Breast epithelium (tissue), 4 donors: ENCODE data around the gene CX3CR1. TPM values are rescaled to one million over a fixed set of nuclear protein-coding genes. Genes with fewer than 3 reads are reported as not detected.

Experiments used
- DNase-seq, 2 donors: peaks; one replicate each; pipeline ENCODE4 v3.0.0-alpha.2; 2019; ENCODE audit warnings: low spot score in 2 of 2
- H3K27ac ChIP-seq, 2 donors: fragments of 200-600 bp; sonication (generic) in 1 of 2; one replicate each; pipeline ENCODE4 v1.5.1; 2016 to 2019; ENCODE audit warnings: mild to moderate bottlenecking in 1 of 2
- H3K27me3 ChIP-seq, 2 donors: fragments of 200-600 bp; sonication (generic) in 1 of 2; one replicate each; pipeline versions ENCODE4 v1.5.1 to v1.6.0; 2017 to 2019; ENCODE audit warnings: control low read depth in 1 of 2, mild to moderate bottlenecking in 1 of 2
- H3K36me3 ChIP-seq: fragments of 200-600 bp; one replicate; pipeline ENCODE4 v1.5.1; 2019
- H3K4me1 ChIP-seq, 2 donors: fragments of 200-600 bp; sonication (generic); one replicate each; pipeline ENCODE4 v1.5.1; 2016 to 2019; ENCODE audit warnings: control low read depth in 1 of 2
- H3K4me3 ChIP-seq, 3 donors: fragments of 200-600 bp; sonication (generic); 1 replicate in 2 of 3; 2 replicates in 1 of 3; pipeline ENCODE4 v1.5.1; 2016 to 2019; ENCODE audit warnings: mild to moderate bottlenecking in 3 of 3, moderate library complexity in 2 of 3
- H3K9me3 ChIP-seq, 2 donors: fragments of 200-600 bp; sonication (generic) in 1 of 2; one replicate each; pipeline ENCODE4 v1.5.1; 2016 to 2019; ENCODE audit warnings: control low read depth in 1 of 2
- POLR2A ChIP-seq: fragments of 450-650 bp; IDR thresholded peaks from one replicate; pipeline ENCODE4 v1.6.1; 2016; ENCODE audit warnings: antibody characterized with exemption, mild to moderate bottlenecking, moderate library complexity
- POLR2AphosphoS5 ChIP-seq, 3 donors: sonication (generic); formaldehyde crosslinking; IDR thresholded peaks; one replicate each; pipeline ENCODE4 v1.6.1; 2017; ENCODE audit warnings: antibody characterized with exemption in 3 of 3
- intact Hi-C: fragments of 100-400 bp; cut with DNase I; formaldehyde crosslinking; loops from one replicate; pipeline ENCODE4 v1.15.1; 2023; ENCODE audit warnings: low total_unique reads
- total RNA-seq, 3 donors: library from RNA; depleted of rRNA; stranded (reverse); fragments of >200 nt; gene quantifications; one replicate each; pipeline ENCODE4 v1.1.0, GENCODE V29; 2016
- TF ChIP-seq, protein P1 (sequence below), 3 donors: fragments of 450-650 bp; IDR thresholded peaks; one replicate each; pipeline ENCODE4 v1.5.1; 2016 to 2017; ENCODE audit warnings: antibody characterized with exemption in 3 of 3, mild to moderate bottlenecking in 3 of 3, moderate library complexity in 3 of 3

CX3CR1 gene
- total RNA-seq, 3 donors from 2014 or later = 0.32 to 2.8 (median 1.3) TPM

DNA sequence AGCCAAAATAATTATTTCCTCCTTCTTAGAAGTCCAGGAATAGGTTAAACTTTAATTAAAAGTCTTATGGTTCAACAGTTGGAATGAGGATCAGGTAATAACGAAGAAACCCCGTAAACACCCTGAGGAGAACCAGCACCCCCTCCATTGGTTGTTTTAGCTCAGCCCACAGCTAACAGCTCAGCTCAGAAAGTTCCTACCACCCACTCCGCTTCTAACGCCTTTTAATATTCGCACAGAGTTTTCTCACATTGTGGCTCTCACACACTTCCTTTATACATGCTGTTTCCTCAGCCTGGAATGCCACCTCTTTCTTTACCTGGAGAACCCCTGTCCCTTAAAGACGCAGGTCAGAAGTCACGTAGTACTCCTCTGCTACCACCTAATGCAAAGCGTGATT is 17.0 kb downstream of the CX3CR1 start:
- no peak for TF ChIP-seq POLR2A
- TF ChIP-seq, protein P1, sequence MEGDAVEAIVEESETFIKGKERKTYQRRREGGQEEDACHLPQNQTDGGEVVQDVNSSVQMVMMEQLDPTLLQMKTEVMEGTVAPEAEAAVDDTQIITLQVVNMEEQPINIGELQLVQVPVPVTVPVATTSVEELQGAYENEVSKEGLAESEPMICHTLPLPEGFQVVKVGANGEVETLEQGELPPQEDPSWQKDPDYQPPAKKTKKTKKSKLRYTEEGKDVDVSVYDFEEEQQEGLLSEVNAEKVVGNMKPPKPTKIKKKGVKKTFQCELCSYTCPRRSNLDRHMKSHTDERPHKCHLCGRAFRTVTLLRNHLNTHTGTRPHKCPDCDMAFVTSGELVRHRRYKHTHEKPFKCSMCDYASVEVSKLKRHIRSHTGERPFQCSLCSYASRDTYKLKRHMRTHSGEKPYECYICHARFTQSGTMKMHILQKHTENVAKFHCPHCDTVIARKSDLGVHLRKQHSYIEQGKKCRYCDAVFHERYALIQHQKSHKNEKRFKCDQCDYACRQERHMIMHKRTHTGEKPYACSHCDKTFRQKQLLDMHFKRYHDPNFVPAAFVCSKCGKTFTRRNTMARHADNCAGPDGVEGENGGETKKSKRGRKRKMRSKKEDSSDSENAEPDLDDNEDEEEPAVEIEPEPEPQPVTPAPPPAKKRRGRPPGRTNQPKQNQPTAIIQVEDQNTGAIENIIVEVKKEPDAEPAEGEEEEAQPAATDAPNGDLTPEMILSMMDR (IDR thresholded peaks at IDR 0.05) = no peak
- no peak for TF ChIP-seq POLR2AphosphoS5 (IDR thresholded peaks at IDR 0.05)
- no peaks in the 10 kb centered on the region for H3K4me1 ChIP-seq
- no peaks in the 10 kb centered on the region for H3K36me3 ChIP-seq
- DNase-seq = no peak
- no peaks in the 10 kb centered on the region for H3K9me3 ChIP-seq
- no peak overlapping the region for H3K27ac ChIP-seq
- intact Hi-C loops = no loop called here
- no peak overlapping the region for H3K4me3 ChIP-seq
- no peaks in the 10 kb centered on the region for H3K27me3 ChIP-seq

DNA sequence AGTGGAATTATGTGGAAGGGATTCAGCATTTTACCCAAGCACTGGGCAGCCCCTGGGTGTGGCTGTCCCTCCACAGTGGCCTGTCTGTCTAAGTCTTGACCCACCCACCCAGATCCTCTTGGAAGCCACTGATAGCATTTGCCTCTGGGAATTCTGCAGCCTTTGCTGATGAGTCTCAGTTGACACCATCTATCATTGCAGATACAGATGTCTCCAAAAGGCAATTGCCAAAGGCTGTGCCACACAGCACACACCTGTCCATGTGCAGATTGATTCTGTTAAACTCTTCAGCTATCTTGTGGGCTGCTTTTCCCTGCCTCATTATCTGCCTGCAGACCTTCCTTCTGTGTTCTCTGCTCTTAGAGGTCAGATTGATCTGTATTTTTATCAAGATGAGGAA is 18.1 kb downstream of the CX3CR1 start:
- Histone ChIP-seq H3K4me3 (no peak overlapping the region), H3K9me3 (no peaks in the 10 kb centered on the region), H3K36me3 (no peaks in the 10 kb centered on the region), H3K4me1 (no peaks in the 10 kb centered on the region), H3K27me3 (no peaks in the 10 kb centered on the region), H3K27ac (no peak overlapping the region)
- intact Hi-C loops = no loop called here
- TF ChIP-seq, protein P1 (IDR thresholded peaks at IDR 0.05) = no peak
- TF ChIP-seq POLR2AphosphoS5 (IDR thresholded peaks at IDR 0.05) (no peak), POLR2A (no peak)
- DNase-seq = no peak

DNA sequence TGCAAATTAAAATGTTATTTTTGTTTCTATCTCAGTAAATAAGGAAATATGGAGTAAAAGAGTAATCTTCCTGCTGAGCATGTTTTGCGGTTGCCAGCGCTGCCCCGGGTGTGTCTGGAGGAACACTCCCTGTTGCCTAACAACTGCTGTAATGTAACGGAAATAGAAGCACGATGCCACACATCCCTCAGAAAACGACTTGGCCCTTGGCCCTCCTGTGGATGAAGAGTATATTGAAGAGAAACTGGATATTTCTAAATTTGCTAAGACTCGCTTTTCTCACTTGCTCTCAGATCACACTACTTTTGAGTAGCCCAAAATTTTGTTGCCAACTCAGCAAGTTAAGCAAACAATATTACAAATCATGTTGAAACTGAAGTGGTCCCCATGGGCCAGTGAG is 18.9 kb downstream of the CX3CR1 start:
- Histone ChIP-seq H3K27me3 (no peaks in the 10 kb centered on the region), H3K27ac (no peak overlapping the region), H3K4me3 (no peak overlapping the region), H3K4me1 (no peaks in the 10 kb centered on the region), H3K36me3 (no peaks in the 10 kb centered on the region), H3K9me3 (no peaks in the 10 kb centered on the region)
- DNase-seq = peak; percentile 61 to 80
- intact Hi-C loops = no loop called here
- TF ChIP-seq, protein P1 (IDR thresholded peaks at IDR 0.05) = peak; percentile 31 to 49 (median 47)
- TF ChIP-seq POLR2AphosphoS5 (IDR thresholded peaks at IDR 0.05) = peak; percentile 39 to 67 (median 65)
- no peak for TF ChIP-seq POLR2A

DNA sequence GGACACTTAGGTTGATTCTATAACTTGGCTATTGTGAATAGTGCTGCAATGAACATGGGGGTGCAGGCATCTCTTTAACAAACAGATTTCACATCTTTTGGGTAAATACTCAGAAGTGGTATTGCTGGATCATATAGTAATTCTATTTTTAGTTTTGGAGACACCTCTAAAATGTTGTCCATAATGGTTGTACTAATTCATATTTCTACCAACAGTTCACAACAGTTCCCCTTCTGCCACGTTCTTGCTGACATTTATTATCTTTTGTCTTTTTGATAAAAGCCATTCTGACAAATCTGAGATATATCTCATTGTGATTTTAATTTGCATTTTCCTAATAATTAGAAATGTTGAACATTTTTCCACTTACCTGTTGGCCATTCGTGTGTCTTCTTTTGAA is 19.5 kb downstream of the CX3CR1 start:
- Histone ChIP-seq H3K27me3 (no peaks in the 10 kb centered on the region), H3K9me3 (no peaks in the 10 kb centered on the region), H3K27ac (no peak overlapping the region), H3K4me1 (no peaks in the 10 kb centered on the region), H3K4me3 (no peak overlapping the region), H3K36me3 (no peaks in the 10 kb centered on the region)
- TF ChIP-seq POLR2A = no peak
- TF ChIP-seq POLR2AphosphoS5 (IDR thresholded peaks at IDR 0.05) = no peak
- TF ChIP-seq, protein P1 (IDR thresholded peaks at IDR 0.05) = no peak
- intact Hi-C loops = no loop called here
- DNase-seq = no peak

DNA sequence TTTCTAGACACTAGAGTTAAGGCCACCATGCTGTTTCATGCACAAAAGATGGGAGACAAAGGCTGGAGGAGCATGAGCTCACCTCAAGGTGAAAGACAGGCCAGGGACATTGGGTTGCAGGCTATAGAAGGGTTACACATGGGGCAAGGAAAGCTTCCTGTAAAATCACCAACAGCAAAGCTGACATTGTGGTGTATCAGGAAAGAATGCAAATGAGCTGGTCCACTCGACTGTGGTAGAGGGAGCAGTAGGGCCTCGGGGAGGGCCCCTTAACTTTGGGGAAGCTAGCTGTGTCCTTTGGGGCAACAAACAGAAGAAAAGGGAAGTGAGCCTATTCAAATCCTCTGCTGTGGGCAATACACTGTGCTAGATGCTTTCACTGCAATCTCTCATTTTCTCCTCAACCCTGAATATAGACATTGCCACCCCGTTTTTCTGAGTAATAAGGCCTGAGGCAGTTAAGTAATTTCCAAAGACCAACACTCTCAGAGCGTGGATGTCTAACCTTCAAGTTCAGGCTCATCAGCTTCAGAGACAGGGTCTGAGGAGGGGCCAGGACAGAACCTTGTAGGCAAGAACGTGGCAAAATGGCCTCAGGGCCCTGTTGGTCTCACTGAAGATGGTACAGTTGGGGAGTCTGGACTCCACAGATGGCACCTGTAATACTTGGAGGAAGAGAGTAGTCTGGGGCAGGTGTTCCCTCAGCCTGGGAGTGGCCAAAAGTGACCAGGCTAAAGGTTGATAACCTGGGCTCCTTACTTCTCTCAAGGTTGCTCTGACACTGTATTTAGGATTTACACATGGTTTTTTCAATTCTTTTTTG is 24.1 kb downstream of the CX3CR1 start:
- no peaks in the 10 kb centered on the region for H3K9me3 ChIP-seq
- no peak overlapping the region for H3K27ac ChIP-seq
- H3K27me3 ChIP-seq = no peaks in the 10 kb centered on the region
- intact Hi-C loops = no loop called here
- H3K4me1 ChIP-seq = no peaks in the 10 kb centered on the region
- H3K36me3 ChIP-seq = no peaks in the 10 kb centered on the region
- DNase-seq = no peak
- H3K4me3 ChIP-seq = no peak overlapping the region
- TF ChIP-seq POLR2AphosphoS5 (IDR thresholded peaks at IDR 0.05) = no peak
- TF ChIP-seq, protein P1 (IDR thresholded peaks at IDR 0.05) = no peak
- no peak for TF ChIP-seq POLR2A
